ENCODE measurements around the gene VTI1A.

VTI1A gene

GRCh38 chr10:112782200-112782907, 335.3 kb downstream of the VTI1A start:
- H3K9me3 ChIP-seq (ENCODE audit: insufficient read depth, low read depth, low read length): no peaks in the 10 kb centered on the region
- peaks cover 16% of the 10 kb centered on the region for H3K4me1 ChIP-seq (ENCODE audit: insufficient read depth, low read length, poor library complexity, severe bottlenecking)
- H3K4me3 ChIP-seq (ENCODE audit: low read length, poor library complexity, severe bottlenecking): no peak overlapping the region
- H3F3A ChIP-seq (ENCODE audit: low read depth): no peaks in the 10 kb centered on the region
- H3K27me3 ChIP-seq (ENCODE audit: insufficient read depth, low read length, poor library complexity, severe bottlenecking): no peaks in the 10 kb centered on the region
- H4K20me1 ChIP-seq (ENCODE audit: insufficient read depth, low read length, poor library complexity, severe bottlenecking): no peaks in the 10 kb centered on the region
- H3K36me3 ChIP-seq (ENCODE audit: insufficient read depth, low read length): no peaks in the 10 kb centered on the region
- H3K79me2 ChIP-seq (ENCODE audit: insufficient read depth, low read length): no peaks in the 10 kb centered on the region
- TF ChIP-seq EZH2phosphoT487 (IDR thresholded peaks at IDR 0.05; ENCODE audit: borderline replicate concordance) (no peak), CTCF (conservative IDR thresholded peaks at IDR 0.05; ENCODE audit: low read length) (no peak)
- H3K9ac ChIP-seq (ENCODE audit: low read depth, low read length, poor library complexity, severe bottlenecking): no peak overlapping the region
- no peaks in the 10 kb centered on the region for H3K9me2 ChIP-seq (replicated peaks; ENCODE audit: low read depth, low read length)
- no peak overlapping the region for H2AFZ ChIP-seq (ENCODE audit: low read length)
- no peak overlapping the region for H3K4me2 ChIP-seq (ENCODE audit: low read depth, low read length, poor library complexity, severe bottlenecking)

- TF ChIP-seq CTCF (conservative IDR thresholded peaks at IDR 0.05; ENCODE audit: low read length) (no peak), EZH2phosphoT487 (IDR thresholded peaks at IDR 0.05; ENCODE audit: borderline replicate concordance) (no peak)
- Histone ChIP-seq H3F3A (ENCODE audit: low read depth) (no peaks in the 10 kb centered on the region), H4K20me1 (ENCODE audit: insufficient read depth, low read length, poor library complexity, severe bottlenecking) (no peaks in the 10 kb centered on the region), H3K9me3 (ENCODE audit: insufficient read depth, low read depth, low read length) (no peaks in the 10 kb centered on the region), H3K36me3 (ENCODE audit: insufficient read depth, low read length) (no peaks in the 10 kb centered on the region), H3K4me3 (ENCODE audit: low read length, poor library complexity, severe bottlenecking) (no peak overlapping the region), H3K79me2 (ENCODE audit: insufficient read depth, low read length) (no peaks in the 10 kb centered on the region), H3K9ac (ENCODE audit: low read depth, low read length, poor library complexity, severe bottlenecking) (no peak overlapping the region), H3K4me2 (ENCODE audit: low read depth, low read length, poor library complexity, severe bottlenecking) (no peak overlapping the region), H3K27me3 (ENCODE audit: insufficient read depth, low read length, poor library complexity, severe bottlenecking) (no peaks in the 10 kb centered on the region), H3K9me2 (replicated peaks; ENCODE audit: low read depth, low read length) (no peaks in the 10 kb centered on the region), H3K4me1 (ENCODE audit: insufficient read depth, low read length, poor library complexity, severe bottlenecking) (peaks cover 14% of the 10 kb centered on the region), H2AFZ (ENCODE audit: low read length) (no peak overlapping the region)
Observed at GRCh38 chr10:112783351-112784021, 336.5 kb downstream of the VTI1A start.

- no peaks in the 10 kb centered on the region for H3K27me3 ChIP-seq (ENCODE audit: insufficient read depth, low read length, poor library complexity, severe bottlenecking)
- peaks cover 9% of the 10 kb centered on the region for H3K4me1 ChIP-seq (ENCODE audit: insufficient read depth, low read length, poor library complexity, severe bottlenecking)
- H3K9ac ChIP-seq (ENCODE audit: low read depth, low read length, poor library complexity, severe bottlenecking): no peak overlapping the region
- no peaks in the 10 kb centered on the region for H3K9me2 ChIP-seq (replicated peaks; ENCODE audit: low read depth, low read length)
- H3K4me3 ChIP-seq (ENCODE audit: low read length, poor library complexity, severe bottlenecking): no peak overlapping the region
- no peaks in the 10 kb centered on the region for H4K20me1 ChIP-seq (ENCODE audit: insufficient read depth, low read length, poor library complexity, severe bottlenecking)
- no peaks in the 10 kb centered on the region for H3K79me2 ChIP-seq (ENCODE audit: insufficient read depth, low read length)
- H3K4me2 ChIP-seq (ENCODE audit: low read depth, low read length, poor library complexity, severe bottlenecking): no peak overlapping the region
- no peaks in the 10 kb centered on the region for H3K36me3 ChIP-seq (ENCODE audit: insufficient read depth, low read length)
- no peaks in the 10 kb centered on the region for H3K9me3 ChIP-seq (ENCODE audit: insufficient read depth, low read depth, low read length)
- H3F3A ChIP-seq (ENCODE audit: low read depth): no peaks in the 10 kb centered on the region
- H2AFZ ChIP-seq (ENCODE audit: low read length): no peak overlapping the region
- TF ChIP-seq EZH2phosphoT487 (IDR thresholded peaks at IDR 0.05; ENCODE audit: borderline replicate concordance) (no peak), CTCF (conservative IDR thresholded peaks at IDR 0.05; ENCODE audit: low read length) (no peak)
Observed at GRCh38 chr10:112784022-112784461, 337.0 kb downstream of the VTI1A start.

All from Loucy (cell line).